Effector memory CD4-positive, alpha-beta T cell (primary cell): ENCODE results near the gene PCED1B.

Source experiments
- DNase-seq, 3 donors: peaks; one replicate each; pipeline ENCODE4 v3.0.0-alpha.2; 2020
- H3K27ac ChIP-seq: 2 replicates; pipeline ENCODE4 v1.7.0; 2013; ENCODE audit warnings: mild to moderate bottlenecking, low read length, moderate library complexity; ENCODE audit not compliant: insufficient read depth, poor library complexity, severe bottlenecking
- H3K27me3 ChIP-seq: replicated peaks from 2 replicates; pipeline ENCODE4 v1.7.0; 2013; ENCODE audit warnings: mild to moderate bottlenecking, low read length; ENCODE audit not compliant: insufficient read depth, control insufficient read depth, poor library complexity, severe bottlenecking
- H3K36me3 ChIP-seq: 2 replicates; pipeline ENCODE4 v1.7.0; 2013; ENCODE audit warnings: mild to moderate bottlenecking, low read length, moderate library complexity; ENCODE audit not compliant: control insufficient read depth, insufficient read depth
- H3K4me1 ChIP-seq: 2 replicates; pipeline ENCODE4 v1.7.0; 2013; ENCODE audit warnings: low read length, mild to moderate bottlenecking; ENCODE audit not compliant: control insufficient read depth, insufficient read depth, poor library complexity, severe bottlenecking
- H3K4me3 ChIP-seq: 2 replicates; pipeline ENCODE4 v1.7.0; 2013; ENCODE audit warnings: low read length, low read depth, mild to moderate bottlenecking; ENCODE audit not compliant: insufficient read depth, poor library complexity, severe bottlenecking
- H3K9me3 ChIP-seq: 2 replicates; pipeline ENCODE4 v1.7.0; 2013; ENCODE audit warnings: mild to moderate bottlenecking, low read length, moderate library complexity; ENCODE audit not compliant: control insufficient read depth

PCED1B gene

GRCh38 chr12:47235258-47236040 is 156.0 kb downstream of the PCED1B start:
- peaks cover 25% of the 10 kb centered on the region for H3K36me3 ChIP-seq
- H3K27ac ChIP-seq = no peak overlapping the region

GRCh38 chr12:47236109-47236714 is 156.8 kb downstream of the PCED1B start:
- DNase-seq = no peak

More at GRCh38 chr12:47235258-47236040, 156.0 kb downstream of the PCED1B start:
- H3K4me3 ChIP-seq = no peak overlapping the region
- peaks cover 8% of the 10 kb centered on the region for H3K4me1 ChIP-seq
- no peaks in the 10 kb centered on the region for H3K27me3 ChIP-seq
- no peaks in the 10 kb centered on the region for H3K9me3 ChIP-seq
- DNase-seq = no peak

GRCh38 chr12:47237751-47238211 is 158.4 kb downstream of the PCED1B start:
- Histone ChIP-seq H3K36me3 (peaks cover 25% of the 10 kb centered on the region), H3K27ac (no peak overlapping the region)
- no peak for DNase-seq

More at GRCh38 chr12:47236109-47236714, 156.8 kb downstream of the PCED1B start:
- Histone ChIP-seq H3K4me3 (no peak overlapping the region), H3K27me3 (no peaks in the 10 kb centered on the region), H3K9me3 (no peaks in the 10 kb centered on the region), H3K4me1 (peaks cover 8% of the 10 kb centered on the region), H3K27ac (no peak overlapping the region), H3K36me3 (peaks cover 25% of the 10 kb centered on the region)

GRCh38 chr12:47238669-47239114 is 159.3 kb downstream of the PCED1B start:
- no peaks in the 10 kb centered on the region for H3K9me3 ChIP-seq
- no peak for DNase-seq
- peaks cover 8% of the 10 kb centered on the region for H3K4me1 ChIP-seq
- H3K27ac ChIP-seq = no peak overlapping the region
- H3K36me3 ChIP-seq = peaks cover 25% of the 10 kb centered on the region
- H3K27me3 ChIP-seq = no peaks in the 10 kb centered on the region
- H3K4me3 ChIP-seq = no peak overlapping the region

More at GRCh38 chr12:47237751-47238211, 158.4 kb downstream of the PCED1B start:
- H3K27me3 ChIP-seq = no peaks in the 10 kb centered on the region
- no peak overlapping the region for H3K4me3 ChIP-seq
- H3K9me3 ChIP-seq = no peaks in the 10 kb centered on the region
- H3K4me1 ChIP-seq = peaks cover 8% of the 10 kb centered on the region

- no peak overlapping the region for H3K4me3 ChIP-seq
- peaks cover 8% of the 10 kb centered on the region for H3K4me1 ChIP-seq
- H3K9me3 ChIP-seq = no peaks in the 10 kb centered on the region
- H3K36me3 ChIP-seq = no peaks in the 10 kb centered on the region
- DNase-seq = no peak
- H3K27ac ChIP-seq = no peak overlapping the region
- no peaks in the 10 kb centered on the region for H3K27me3 ChIP-seq
These were observed 163.0 kb downstream of the PCED1B start for GRCh38 chr12:47242426-47242825.

GRCh38 chr12:47244835-47245234 is 165.4 kb downstream of the PCED1B start:
- Histone ChIP-seq H3K27ac (no peak overlapping the region), H3K36me3 (no peaks in the 10 kb centered on the region), H3K9me3 (no peaks in the 10 kb centered on the region), H3K4me1 (no peaks in the 10 kb centered on the region), H3K4me3 (no peak overlapping the region), H3K27me3 (no peaks in the 10 kb centered on the region)
- no peak for DNase-seq

- DNase-seq = no peak
- no peaks in the 10 kb centered on the region for H3K36me3 ChIP-seq
- H3K4me3 ChIP-seq = no peak overlapping the region
- no peak overlapping the region for H3K27ac ChIP-seq
- H3K9me3 ChIP-seq = no peaks in the 10 kb centered on the region
- H3K27me3 ChIP-seq = no peaks in the 10 kb centered on the region
- no peaks in the 10 kb centered on the region for H3K4me1 ChIP-seq
These were observed 166.2 kb downstream of the PCED1B start for GRCh38 chr12:47245623-47246022.

- H3K27me3 ChIP-seq = no peaks in the 10 kb centered on the region
- H3K9me3 ChIP-seq = no peaks in the 10 kb centered on the region
- no peak overlapping the region for H3K4me3 ChIP-seq
- H3K4me1 ChIP-seq = no peaks in the 10 kb centered on the region
- no peak for DNase-seq
- no peak overlapping the region for H3K27ac ChIP-seq
- no peaks in the 10 kb centered on the region for H3K36me3 ChIP-seq
These were observed 168.0 kb downstream of the PCED1B start for GRCh38 chr12:47247418-47247817.

GRCh38 chr12:47249082-47249481 is 169.7 kb downstream of the PCED1B start:
- no peak overlapping the region for H3K27ac ChIP-seq
- H3K27me3 ChIP-seq = no peaks in the 10 kb centered on the region
- no peak for DNase-seq

GRCh38 chr12:47249719-47250357 is 170.4 kb downstream of the PCED1B start:
- DNase-seq = no peak
- H3K27ac ChIP-seq = no peak overlapping the region
- H3K27me3 ChIP-seq = no peaks in the 10 kb centered on the region
- H3K4me3 ChIP-seq = no peak overlapping the region
- H3K9me3 ChIP-seq = no peaks in the 10 kb centered on the region
- H3K4me1 ChIP-seq = no peaks in the 10 kb centered on the region
- H3K36me3 ChIP-seq = no peaks in the 10 kb centered on the region

More at GRCh38 chr12:47249082-47249481, 169.7 kb downstream of the PCED1B start:
- Histone ChIP-seq H3K4me3 (no peak overlapping the region), H3K9me3 (no peaks in the 10 kb centered on the region), H3K36me3 (no peaks in the 10 kb centered on the region), H3K4me1 (no peaks in the 10 kb centered on the region)
